SH-SY5Y (cell line): ENCODE measurements around the gene NEK10.

Experiments used
- GATA2 ChIP-seq: IDR thresholded peaks from 2 replicates; pipeline ENCODE4 v1.6.1; 2011; ENCODE audit warnings: mild to moderate bottlenecking, low read depth, low read length
- GATA3 ChIP-seq: IDR thresholded peaks from 2 replicates; pipeline ENCODE4 v1.6.1; 2011; ENCODE audit warnings: low read depth, mild to moderate bottlenecking, low read length, moderate library complexity

DNA sequence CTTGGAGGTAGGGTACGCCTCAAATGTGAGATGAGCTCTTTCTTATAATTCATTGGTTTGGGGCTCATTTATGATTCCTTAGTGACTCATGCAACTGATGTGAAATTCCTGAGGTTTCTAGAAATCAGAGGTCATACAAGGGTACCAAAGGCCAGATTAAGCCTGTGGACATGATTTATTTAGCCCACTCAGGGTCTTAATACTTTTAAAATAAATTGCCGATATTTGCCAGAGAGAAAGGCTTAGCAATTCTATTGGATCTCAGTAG lies 289.0 kb downstream of the NEK10 start:
- TF ChIP-seq GATA2 (no peak), GATA3 (no peak)
